H9 (cell line): Measurements from ENCODE around the gene BNIP5. TPM values are rescaled to one million over a fixed set of nuclear protein-coding genes. Genes with fewer than 3 reads are reported as not detected.

Experiments used
- DNase-seq: peaks from one replicate; pipeline ENCODE4 v3.0.0-alpha.2; 2017
- H2AFZ ChIP-seq: one replicate; pipeline ENCODE4 v1.6.1; 2013; ENCODE audit warnings: mild to moderate bottlenecking, low read length, control low read depth, moderate library complexity
- H2AK5ac ChIP-seq: 2 replicates; pipeline ENCODE4 v1.6.1; 2013; ENCODE audit warnings: low read length, control low read depth, mixed read lengths; ENCODE audit not compliant: insufficient read length
- H2BK120ac ChIP-seq: one replicate; pipeline ENCODE4 v1.6.1; 2013; ENCODE audit warnings: low read depth, mild to moderate bottlenecking, low read length, control low read depth, inconsistent platforms; ENCODE audit not compliant: poor library complexity, severe bottlenecking
- H2BK12ac ChIP-seq: 2 replicates; pipeline ENCODE4 v1.6.1; 2013; ENCODE audit warnings: low read length, control low read depth, mixed read lengths, low read depth; ENCODE audit not compliant: insufficient read length
- H2BK15ac ChIP-seq: 2 replicates; pipeline ENCODE4 v1.6.1; 2013; ENCODE audit warnings: low read depth, low read length, control low read depth
- H2BK20ac ChIP-seq: one replicate; pipeline ENCODE4 v1.6.1; 2013; ENCODE audit warnings: low read depth, mild to moderate bottlenecking, low read length, control low read depth, inconsistent platforms; ENCODE audit not compliant: poor library complexity, severe bottlenecking
- H2BK5ac ChIP-seq: 2 replicates; pipeline ENCODE4 v1.6.1; 2013; ENCODE audit warnings: low read length, control low read depth, mixed read lengths; ENCODE audit not compliant: insufficient read length
- H3K14ac ChIP-seq: 2 replicates; pipeline ENCODE4 v1.6.1; 2013; ENCODE audit warnings: low read length, control low read depth; ENCODE audit not compliant: insufficient read depth
- H3K18ac ChIP-seq: 2 replicates; pipeline ENCODE4 v1.6.1; 2013; ENCODE audit warnings: low read depth, mild to moderate bottlenecking, mixed read lengths, low read length, control low read depth; ENCODE audit not compliant: insufficient read length
- H3K23ac ChIP-seq: 2 replicates; pipeline ENCODE4 v1.6.1; 2013; ENCODE audit warnings: low read length, control low read depth, mixed read lengths, low read depth; ENCODE audit not compliant: insufficient read length
- H3K23me2 ChIP-seq: 2 replicates; pipeline ENCODE4 v1.6.1; 2013; ENCODE audit warnings: low read depth, mild to moderate bottlenecking, mixed read lengths, low read length, control low read depth; ENCODE audit not compliant: insufficient read length, poor library complexity, severe bottlenecking
- H3K27ac ChIP-seq: 2 replicates; pipeline ENCODE4 v1.5.1; 2013; ENCODE audit warnings: low read length, control low read depth, mixed read lengths, low read depth; ENCODE audit not compliant: insufficient read length
- H3K27me3 ChIP-seq: 2 replicates; pipeline ENCODE4 v1.6.1; 2013; ENCODE audit warnings: low read length, control low read depth, inconsistent platforms; ENCODE audit not compliant: insufficient read depth
- H3K4ac ChIP-seq: 2 replicates; pipeline ENCODE4 v1.6.1; 2013; ENCODE audit warnings: low read depth, mild to moderate bottlenecking, control low read depth, inconsistent platforms, low read length, moderate library complexity
- H3K4me1 ChIP-seq: 2 replicates; pipeline ENCODE4 v1.6.1; 2013; ENCODE audit warnings: low read length, control low read depth, inconsistent platforms; ENCODE audit not compliant: insufficient read depth
- H3K4me2 ChIP-seq: 2 replicates; pipeline ENCODE4 v1.6.1; 2013; ENCODE audit warnings: low read length, control low read depth, mixed read lengths; ENCODE audit not compliant: insufficient read length, insufficient read depth
- H3K56ac ChIP-seq: 2 replicates; pipeline ENCODE4 v1.6.1; 2013; ENCODE audit warnings: low read depth, mild to moderate bottlenecking, mixed read lengths, low read length, control low read depth; ENCODE audit not compliant: insufficient read length
- H3K79me1 ChIP-seq: 2 replicates; pipeline ENCODE4 v1.6.1; 2013; ENCODE audit warnings: low read depth, mild to moderate bottlenecking, moderate library complexity, low read length, control low read depth, inconsistent platforms; ENCODE audit not compliant: insufficient read depth, poor library complexity, severe bottlenecking
- H3K79me2 ChIP-seq: 2 replicates; pipeline ENCODE4 v1.6.1; 2013; ENCODE audit warnings: low read length, control low read depth, inconsistent platforms; ENCODE audit not compliant: insufficient read depth
- H3K9ac ChIP-seq: 2 replicates; pipeline ENCODE4 v1.6.1; 2013; ENCODE audit warnings: low read length, control low read depth, mixed read lengths; ENCODE audit not compliant: insufficient read length; ENCODE audit errors: extremely low read depth
- H3K9me3 ChIP-seq: one replicate; pipeline ENCODE4 v1.6.1; 2013; ENCODE audit warnings: low read depth, low read length, inconsistent platforms; ENCODE audit not compliant: control insufficient read depth
- H3T11ph ChIP-seq: one replicate; pipeline ENCODE4 v1.6.1; 2013; ENCODE audit warnings: mild to moderate bottlenecking, low read length, control low read depth, inconsistent platforms
- H4K20me1 ChIP-seq: one replicate; pipeline ENCODE4 v1.6.1; 2013; ENCODE audit not compliant: control insufficient read depth, insufficient read length, insufficient read depth
- H4K5ac ChIP-seq: 2 replicates; pipeline ENCODE4 v1.6.1; 2013; ENCODE audit warnings: low read depth, mild to moderate bottlenecking, mixed read lengths, low read length, control low read depth; ENCODE audit not compliant: insufficient read length
- H4K8ac ChIP-seq: replicated peaks from 2 replicates; pipeline ENCODE4 v1.6.1; 2013; ENCODE audit warnings: low read length, control low read depth, mixed read lengths, low read depth; ENCODE audit not compliant: insufficient read length
- H4K91ac ChIP-seq: 2 replicates; pipeline ENCODE4 v1.6.1; 2013; ENCODE audit warnings: low read depth, mild to moderate bottlenecking, moderate library complexity, mixed read lengths, low read length, control low read depth; ENCODE audit not compliant: insufficient read length
- H3K27ac Mint-ChIP-seq, 3 experiments: 2 replicates in 2 of 3; 3 replicates in 1 of 3; pipeline ENCODE4 v1.8.0; 2020 to 2021; ENCODE audit warnings: mixed read lengths in 3 of 3, mild to moderate bottlenecking in 1 of 3, moderate library complexity in 1 of 3
- H3K27me3 Mint-ChIP-seq: 2 replicates; pipeline ENCODE4 v1.8.0; 2021; ENCODE audit warnings: low read depth, mild to moderate bottlenecking, moderate library complexity, mixed read lengths
- H3K36me3 Mint-ChIP-seq, 3 experiments: 2 replicates in 2 of 3; 3 replicates in 1 of 3; pipeline ENCODE4 v1.8.0; 2020 to 2021; ENCODE audit warnings: low read depth in 3 of 3, mixed read lengths in 3 of 3; ENCODE audit not compliant: insufficient read depth in 1 of 3
- H3K4me1 Mint-ChIP-seq, 2 experiments: 2 replicates each; pipeline ENCODE4 v1.8.0; 2020; ENCODE audit warnings: mixed read lengths in 2 of 2
- H3K4me3 Mint-ChIP-seq, 2 experiments: 2 replicates in 1 of 2; 3 replicates in 1 of 2; pipeline ENCODE4 v1.8.0; 2020 to 2021; ENCODE audit warnings: mild to moderate bottlenecking in 2 of 2, mixed read lengths in 2 of 2, moderate library complexity in 1 of 2
- H3K9me3 Mint-ChIP-seq, 2 experiments: 2 replicates in 1 of 2; 3 replicates in 1 of 2; pipeline ENCODE4 v1.8.0; 2020; ENCODE audit warnings: mild to moderate bottlenecking in 2 of 2, mixed read lengths in 2 of 2, moderate library complexity in 1 of 2
- CTCF ChIP-seq: fragments of 200-600 bp; sonication (generic); conservative IDR thresholded peaks from 3 replicates; pipeline ENCODE4 v1.8.0; 2021; ENCODE audit warnings: antibody characterized with exemption, mild to moderate bottlenecking
- total RNA-seq: library from RNA; stranded (reverse); gene quantifications from 2 replicates; pipeline ENCODE4 v1.2.1, GENCODE V29; 2021

Gene BNIP5
- total RNA-seq, 1 experiment from 2014 or later: not detected

- no peaks in the 10 kb centered on the region for H3K36me3 Mint-ChIP-seq
These were observed 8.8 kb downstream of the BNIP5 start for GRCh38 chr6:36327919-36328236.

More at GRCh38 chr6:36327919-36328236, 8.8 kb downstream of the BNIP5 start:
- Mint-ChIP-seq H3K4me1 (peaks cover 26 to 47% of the 10 kb centered on the region in 2 experiments), H3K27ac (no peak overlapping the region), H3K27me3 (peaks cover 9% of the 10 kb centered on the region), H3K9me3 (no peaks in the 10 kb centered on the region; a peak in 1 of 5 replicates), H3K4me3 (no peak overlapping the region)
- Histone ChIP-seq H3K27ac (no peak overlapping the region), H3K23me2 (no peaks in the 10 kb centered on the region), H3K9ac (no peak overlapping the region), H4K8ac (no peak overlapping the region), H3T11ph (no peak overlapping the region), H3K56ac (no peak overlapping the region), H3K79me2 (no peaks in the 10 kb centered on the region), H3K79me1 (no peaks in the 10 kb centered on the region), H3K18ac (no peak overlapping the region), H2BK15ac (no peak overlapping the region), H4K20me1 (no peaks in the 10 kb centered on the region), H3K27me3 (no peaks in the 10 kb centered on the region), H2BK20ac (no peak overlapping the region), H3K14ac (no peak overlapping the region), H2BK5ac (no peak overlapping the region), H4K91ac (no peak overlapping the region), H2AFZ (no peak overlapping the region), H3K4ac (no peak overlapping the region), H3K4me1 (no peaks in the 10 kb centered on the region), H2BK120ac (no peak overlapping the region), H3K4me2 (no peak overlapping the region), H4K5ac (no peak overlapping the region), H3K9me3 (no peaks in the 10 kb centered on the region), H3K23ac (no peak overlapping the region), H2BK12ac (no peak overlapping the region), H2AK5ac (no peak overlapping the region)
- no peak for DNase-seq
- no peak for TF ChIP-seq CTCF
